Erythroblast (primary cell): ENCODE data around the gene SNX14.
"Not testable (repeated sequence)": the region's sequence is repeated elsewhere in the genome, so short reads cannot be mapped to it uniquely, and the experiment has no call there.

Source experiments
- DNase-seq, 2 experiments: peaks; one replicate each; lab custom pipeline; 2025; lab: John Stamatoyannopoulos, UW
- GATA1 ChIP-seq: IDR thresholded peaks from 2 replicates; pipeline ENCODE4 v1.6.1; 2011; ENCODE audit warnings: low read depth, mild to moderate bottlenecking, control low read depth, low read length, moderate library complexity
- POLR2A ChIP-seq: IDR thresholded peaks from 2 replicates; pipeline ENCODE4 v1.6.1; 2011; ENCODE audit warnings: mild to moderate bottlenecking, low read length

Gene SNX14, protein sequence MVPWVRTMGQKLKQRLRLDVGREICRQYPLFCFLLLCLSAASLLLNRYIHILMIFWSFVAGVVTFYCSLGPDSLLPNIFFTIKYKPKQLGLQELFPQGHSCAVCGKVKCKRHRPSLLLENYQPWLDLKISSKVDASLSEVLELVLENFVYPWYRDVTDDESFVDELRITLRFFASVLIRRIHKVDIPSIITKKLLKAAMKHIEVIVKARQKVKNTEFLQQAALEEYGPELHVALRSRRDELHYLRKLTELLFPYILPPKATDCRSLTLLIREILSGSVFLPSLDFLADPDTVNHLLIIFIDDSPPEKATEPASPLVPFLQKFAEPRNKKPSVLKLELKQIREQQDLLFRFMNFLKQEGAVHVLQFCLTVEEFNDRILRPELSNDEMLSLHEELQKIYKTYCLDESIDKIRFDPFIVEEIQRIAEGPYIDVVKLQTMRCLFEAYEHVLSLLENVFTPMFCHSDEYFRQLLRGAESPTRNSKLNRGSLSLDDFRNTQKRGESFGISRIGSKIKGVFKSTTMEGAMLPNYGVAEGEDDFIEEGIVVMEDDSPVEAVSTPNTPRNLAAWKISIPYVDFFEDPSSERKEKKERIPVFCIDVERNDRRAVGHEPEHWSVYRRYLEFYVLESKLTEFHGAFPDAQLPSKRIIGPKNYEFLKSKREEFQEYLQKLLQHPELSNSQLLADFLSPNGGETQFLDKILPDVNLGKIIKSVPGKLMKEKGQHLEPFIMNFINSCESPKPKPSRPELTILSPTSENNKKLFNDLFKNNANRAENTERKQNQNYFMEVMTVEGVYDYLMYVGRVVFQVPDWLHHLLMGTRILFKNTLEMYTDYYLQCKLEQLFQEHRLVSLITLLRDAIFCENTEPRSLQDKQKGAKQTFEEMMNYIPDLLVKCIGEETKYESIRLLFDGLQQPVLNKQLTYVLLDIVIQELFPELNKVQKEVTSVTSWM

DNA sequence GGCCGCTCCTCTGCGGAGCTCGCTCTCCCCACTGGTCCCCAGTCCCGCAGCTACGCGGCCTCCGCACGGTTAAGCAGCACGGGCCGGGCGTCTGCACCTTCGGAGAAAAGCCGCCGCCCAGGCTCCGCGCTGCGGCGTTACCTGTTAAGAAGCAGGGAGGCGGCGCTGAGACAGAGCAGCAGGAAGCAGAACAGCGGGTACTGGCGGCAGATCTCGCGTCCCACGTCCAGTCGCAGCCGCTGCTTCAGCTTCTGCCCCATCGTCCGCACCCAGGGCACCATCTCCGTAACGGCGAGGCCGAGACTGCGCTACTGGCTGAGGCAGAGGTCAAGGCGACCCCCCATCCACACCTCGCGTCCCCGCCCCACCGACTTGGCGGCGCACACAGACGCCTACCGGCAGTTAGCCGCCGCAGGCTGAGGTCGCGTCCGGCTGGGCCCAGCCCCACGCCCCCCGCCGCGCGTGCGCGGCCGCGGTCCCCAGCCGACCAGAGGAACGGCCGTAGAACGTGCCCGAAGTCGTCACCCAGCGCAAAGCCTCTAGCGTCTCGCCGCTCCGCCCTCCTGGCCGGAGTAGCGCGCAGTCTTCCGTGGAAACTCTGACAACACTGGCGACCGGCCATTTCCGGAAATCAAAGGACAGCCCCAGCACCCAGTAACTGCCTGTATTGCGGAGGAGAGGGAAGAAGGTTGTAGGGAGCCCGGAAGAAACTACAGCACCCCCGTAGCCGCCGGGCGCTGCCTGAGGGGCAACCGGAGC lies at the start of gene SNX14:
Gene SNX14, minus strand, starts transcription at position 421 of the 759 bp plus-strand sequence. Its CDS starts 140 bp downstream, at position 281.
- peak; percentile 90 to 91 for DNase-seq
- TF ChIP-seq GATA1 (no peak), POLR2A (peak; percentile 93)

DNA sequence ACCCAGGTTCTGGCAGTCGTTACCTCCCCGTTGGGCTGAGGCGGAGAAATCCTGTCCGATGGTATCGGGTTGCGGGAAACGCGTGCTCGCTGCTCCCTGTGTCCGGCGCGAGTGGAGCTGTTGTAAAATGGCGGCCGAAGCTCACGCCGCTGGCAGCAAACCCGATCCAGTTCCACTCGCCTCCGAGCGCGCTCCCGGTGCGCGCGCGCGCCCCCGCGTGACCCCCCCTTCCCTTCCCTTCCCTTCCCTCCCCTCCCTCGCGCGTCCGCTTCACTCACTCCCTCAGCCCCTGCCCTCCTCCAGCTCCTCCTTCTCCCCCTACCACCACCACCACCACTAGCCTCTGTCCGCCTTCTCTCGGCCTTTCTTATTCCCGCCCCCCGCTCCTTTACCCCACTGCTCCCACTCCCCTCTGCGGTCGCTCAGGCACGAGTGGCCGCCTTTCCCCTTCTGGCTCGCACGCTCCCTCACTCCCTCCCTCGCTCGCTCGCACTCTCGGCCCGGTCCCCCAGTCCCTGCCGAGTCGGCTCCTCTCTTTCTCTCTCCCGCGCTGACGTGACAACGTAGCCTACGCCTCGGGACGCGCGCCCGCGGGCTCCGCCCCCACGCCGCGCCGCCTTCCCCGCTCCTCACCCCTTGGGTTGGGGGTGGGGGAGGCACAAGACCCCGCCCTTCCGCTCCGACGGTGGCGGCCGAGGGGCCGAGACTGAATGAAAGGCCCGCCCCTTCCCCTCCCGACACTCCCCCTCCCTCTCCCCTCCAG lies 49.3 kb upstream of the SNX14 start, which contains the start of gene SYNCRIP:
Gene SYNCRIP, minus strand, starts transcription at position 113 of the 763 bp plus-strand sequence. CDS start 1,447 bp downstream, outside the sequence.
- peak; percentile 96 for DNase-seq
- TF ChIP-seq GATA1 (no peak), POLR2A (peak; percentile 89)

DNA sequence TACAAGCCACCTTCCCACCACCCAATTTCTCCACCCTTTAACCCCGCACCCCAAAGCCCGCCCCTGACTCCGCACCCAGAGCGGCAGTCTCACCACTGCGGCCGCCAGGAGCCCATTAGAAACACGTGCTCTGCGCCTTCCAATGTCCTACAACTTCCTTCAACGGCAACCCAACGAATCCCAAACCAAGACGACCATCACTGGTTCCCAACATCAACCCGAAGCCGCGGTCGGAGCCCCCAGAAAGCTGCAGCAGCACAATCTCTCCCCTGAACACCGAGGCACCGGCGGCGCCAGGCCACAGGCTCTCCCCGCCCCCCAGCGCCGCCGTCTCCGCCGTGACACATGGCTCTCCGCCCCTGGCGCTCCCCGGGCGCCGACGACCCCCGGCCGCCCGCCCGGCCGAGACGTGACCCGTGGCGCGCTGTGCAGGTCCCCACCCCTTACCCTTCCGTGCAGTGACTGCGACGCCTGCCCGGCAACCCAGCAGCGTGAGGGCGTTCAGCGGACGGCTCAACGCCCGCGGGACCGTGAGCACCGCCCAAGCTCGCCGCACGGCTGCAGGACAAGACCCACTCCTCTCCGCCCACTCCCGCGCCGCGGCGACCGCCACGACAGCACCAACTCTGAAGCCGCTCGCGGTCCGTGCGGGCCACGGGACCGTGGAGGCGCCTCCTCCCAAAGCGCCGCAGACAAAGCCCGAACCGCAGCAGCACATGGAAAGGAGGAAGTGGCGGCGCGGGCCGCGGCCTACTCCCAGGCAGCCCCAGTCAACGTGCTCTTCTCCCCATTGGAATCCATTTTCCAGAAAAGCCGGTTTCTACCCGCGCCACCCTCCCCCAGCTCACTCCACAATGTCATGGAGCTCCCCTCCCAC lies 48.5 kb upstream of the SNX14 start:
- peak; percentile 70 to 82 for DNase-seq
- TF ChIP-seq GATA1 (no peak), POLR2A (no peak)

DNA sequence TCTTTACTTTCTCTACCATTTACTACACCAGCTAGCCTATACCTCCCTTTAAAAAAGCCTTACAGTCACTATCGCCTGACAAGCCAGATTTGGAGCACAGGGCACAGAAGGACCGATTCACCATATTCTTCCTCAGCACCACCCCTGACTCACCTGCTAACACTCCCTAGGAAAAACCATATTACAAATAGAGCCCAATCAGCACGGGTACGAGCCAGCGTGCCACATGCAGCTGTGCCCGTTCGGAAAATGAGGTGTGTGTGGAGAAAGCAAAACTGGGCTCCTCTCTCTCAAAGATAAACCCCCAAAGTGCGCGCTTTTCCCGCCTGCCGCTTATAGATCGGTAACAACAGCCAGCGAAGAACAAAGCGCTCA lies 47.9 kb upstream of the SNX14 start:
- TF ChIP-seq POLR2A = no peak
- TF ChIP-seq GATA1 = no peak
- no peak for DNase-seq

DNA sequence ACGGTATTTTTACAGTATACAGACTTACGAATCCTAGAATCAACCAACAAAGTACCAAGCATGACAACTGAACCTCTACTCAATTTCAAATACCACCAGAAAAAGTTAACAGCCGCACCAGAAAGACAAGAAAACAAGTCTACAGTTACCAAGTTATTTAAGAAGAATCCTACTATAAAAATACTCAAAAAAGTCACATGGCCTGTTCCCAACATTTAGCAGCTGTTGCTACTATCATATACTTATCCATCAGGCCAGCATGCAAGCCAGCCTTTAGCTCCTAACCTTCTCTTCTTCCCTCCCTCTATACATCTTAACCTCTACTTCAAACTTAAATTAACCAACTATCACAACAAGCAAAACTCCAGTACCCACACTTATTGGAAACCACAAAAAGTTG lies 47.2 kb upstream of the SNX14 start:
- peak; percentile 42 to 44 for DNase-seq
- TF ChIP-seq POLR2A = no peak
- TF ChIP-seq GATA1 = no peak

DNA sequence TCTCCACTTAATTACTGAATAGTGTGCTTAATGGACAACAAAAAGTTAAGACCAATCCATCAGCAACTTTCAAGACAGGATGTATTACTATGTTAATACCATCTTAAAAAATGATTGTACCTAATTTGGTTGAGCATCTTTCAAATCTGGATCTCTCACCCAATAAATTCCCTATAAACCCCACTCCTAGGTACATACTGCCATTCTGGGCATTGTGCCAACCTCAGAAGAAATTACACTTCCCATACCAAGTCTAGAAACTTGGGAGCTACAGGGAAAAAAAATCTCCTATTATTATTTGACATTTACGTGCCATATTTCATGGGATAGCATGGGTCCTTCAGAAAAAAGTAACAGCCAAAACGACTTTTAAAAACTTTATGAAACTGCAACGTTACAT lies 43.9 kb upstream of the SNX14 start:
- DNase-seq = peak in 1 of 2 experiments; percentile 16
- TF ChIP-seq POLR2A (no peak), GATA1 (no peak)

DNA sequence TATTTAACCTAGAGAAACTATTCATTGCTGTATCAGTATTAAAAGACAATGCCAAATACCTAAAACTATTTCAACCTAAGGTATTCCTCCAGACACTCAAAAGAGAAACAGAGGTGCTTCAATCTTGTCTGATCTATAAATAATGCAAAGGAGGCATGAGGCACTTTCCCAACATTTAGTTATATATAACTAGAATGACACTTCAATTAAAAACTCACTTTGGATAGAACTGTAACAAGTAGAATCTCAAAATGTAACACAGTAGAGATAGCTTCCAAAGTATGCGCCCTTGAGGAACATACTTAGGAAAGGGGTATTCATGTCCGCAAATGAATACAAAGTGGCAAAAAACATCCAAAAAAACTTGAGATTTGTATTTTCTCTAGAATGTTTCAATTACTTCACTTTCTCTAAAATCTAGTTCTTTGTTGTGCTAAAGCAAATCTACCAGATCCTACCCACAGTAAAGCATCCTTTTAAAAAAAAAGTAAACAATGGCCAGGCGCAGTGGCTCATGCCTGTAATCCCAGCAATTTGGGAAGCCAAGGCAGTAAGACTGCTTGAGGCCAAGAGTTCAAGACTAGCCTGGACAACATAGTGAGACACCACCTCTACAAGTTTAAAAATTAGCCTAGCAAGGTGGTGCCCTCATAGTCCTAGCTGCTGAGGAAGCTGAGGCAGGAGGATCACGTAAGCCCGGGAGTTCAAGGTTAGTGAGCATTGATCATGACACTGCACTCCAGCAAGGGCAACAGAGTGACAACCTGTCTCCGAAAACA lies 38.7 kb upstream of the SNX14 start:
- DNase-seq = no peak
- TF ChIP-seq POLR2A = no peak
- TF ChIP-seq GATA1 = no peak

DNA sequence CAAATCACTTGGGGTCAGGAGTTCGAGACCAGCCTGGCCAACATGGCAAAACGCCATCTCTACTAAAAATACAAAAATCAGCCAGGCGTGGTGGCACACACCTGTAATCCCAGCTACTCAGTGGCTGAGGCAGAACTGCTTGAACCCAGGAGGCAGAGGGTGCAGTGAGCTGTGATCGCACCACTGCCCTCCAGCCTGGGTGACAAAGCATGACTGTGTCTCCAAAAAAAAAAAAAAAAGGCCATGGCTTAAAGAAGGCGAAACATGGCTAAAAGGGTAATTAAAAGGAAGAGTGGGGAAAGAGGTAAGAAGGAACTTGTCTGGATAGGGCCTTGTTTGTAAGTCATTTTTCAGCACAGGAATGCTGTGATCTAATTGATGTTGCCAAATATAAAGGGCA lies 37.5 kb upstream of the SNX14 start:
- not testable (repeated sequence) for DNase-seq

DNA sequence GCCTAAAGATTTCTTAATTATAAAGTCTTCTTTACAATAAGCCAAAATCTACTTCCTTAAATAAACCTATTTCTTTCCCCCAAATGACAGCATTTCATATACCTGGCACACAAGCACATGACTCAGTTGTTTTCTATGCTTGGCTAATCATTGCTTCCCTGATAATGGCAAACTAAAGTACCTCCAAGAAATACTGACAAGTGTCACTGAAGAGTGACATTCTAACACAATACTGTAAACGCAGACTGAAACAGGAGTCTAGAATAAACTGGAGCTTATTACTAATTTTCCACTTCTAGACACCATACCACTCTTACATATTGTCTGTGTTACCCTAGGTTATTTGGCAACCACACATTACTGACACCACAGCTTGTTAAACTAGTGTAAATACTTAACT lies 34.7 kb upstream of the SNX14 start:
- TF ChIP-seq GATA1 (no peak), POLR2A (no peak)
- no peak for DNase-seq

DNA sequence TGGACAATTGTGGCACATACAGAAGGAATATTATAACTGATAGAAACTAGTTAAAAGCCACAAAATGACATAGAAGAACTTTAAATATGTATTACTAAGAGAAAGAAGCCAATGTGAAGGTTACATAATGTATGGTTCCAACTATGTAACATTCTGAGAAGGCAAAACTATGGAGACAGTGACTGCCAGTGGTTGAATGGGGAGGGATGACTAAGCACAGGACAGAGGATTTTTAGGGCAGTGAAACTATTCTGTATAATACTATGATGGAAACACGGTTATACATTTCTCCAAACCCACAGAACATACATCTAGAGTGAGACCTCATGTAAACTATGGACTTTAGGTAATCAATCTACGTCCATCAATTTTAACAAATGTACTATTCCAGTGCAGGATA lies 26.6 kb upstream of the SNX14 start:
- TF ChIP-seq POLR2A = no peak
- TF ChIP-seq GATA1 = no peak
- no peak for DNase-seq

DNA sequence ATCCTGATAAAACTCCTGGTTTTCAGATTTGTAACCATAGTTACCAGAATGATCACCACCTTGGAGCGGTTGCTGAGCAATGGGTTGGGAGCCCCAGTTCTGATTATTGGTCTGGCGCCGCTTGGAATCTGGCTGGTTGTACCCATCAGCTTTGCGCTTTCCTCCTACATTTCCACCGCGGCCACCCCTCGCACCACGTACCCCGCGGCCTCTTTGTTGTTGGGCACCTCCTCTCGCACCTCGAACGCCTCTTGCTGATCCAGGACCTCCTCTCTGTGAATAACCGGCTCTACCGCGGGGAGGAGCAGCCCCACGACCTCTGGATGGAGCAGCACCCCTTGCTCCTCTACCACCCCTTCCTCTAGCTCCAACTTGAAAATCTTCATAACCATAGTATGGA lies 21.1 kb upstream of the SNX14 start:
- DNase-seq = no peak
- TF ChIP-seq POLR2A (no peak), GATA1 (no peak)
